ENCODE measurements around the gene DNASE1L1.

DNASE1L1 gene

DNA sequence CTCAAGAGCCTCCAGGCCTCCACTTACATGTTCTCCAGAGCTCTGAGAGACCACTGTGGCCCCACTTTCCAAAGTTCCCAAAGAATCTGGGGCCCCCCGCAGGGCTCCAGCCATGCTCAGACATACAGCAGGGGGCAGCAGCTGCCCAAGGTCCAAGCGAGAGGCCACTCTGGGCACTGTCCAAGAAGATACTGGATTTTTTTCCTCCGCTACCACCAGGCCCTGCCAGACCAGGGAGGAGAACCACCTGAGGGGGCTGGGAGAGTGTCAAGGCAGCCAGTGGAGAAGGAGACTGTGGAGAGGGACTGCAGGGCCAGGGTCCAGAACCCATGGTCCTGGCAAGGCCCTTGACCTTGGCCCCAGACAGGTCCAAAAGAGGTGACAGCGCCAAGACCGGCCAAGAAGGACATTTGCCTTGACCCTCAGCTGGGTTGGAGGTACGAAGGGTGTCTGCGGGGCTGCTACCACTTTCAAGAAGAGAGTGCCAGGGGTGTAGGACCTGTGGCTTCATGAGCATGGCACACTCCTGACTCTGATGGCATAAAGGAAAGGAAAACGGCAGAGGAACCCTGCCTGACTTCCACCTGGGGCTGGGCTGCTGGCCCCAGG is 24.7 kb downstream of the DNASE1L1 start:
- peaks cover 1% of the 10 kb centered on the region for H3K36me3 ChIP-seq (ENCODE audit: control insufficient read depth, insufficient read depth, low read length)
- H3K27me3 ChIP-seq (replicated peaks; ENCODE audit: control insufficient read depth, insufficient read depth, low read length), result no peaks in the 10 kb centered on the region
- TF ChIP-seq, protein P1, sequence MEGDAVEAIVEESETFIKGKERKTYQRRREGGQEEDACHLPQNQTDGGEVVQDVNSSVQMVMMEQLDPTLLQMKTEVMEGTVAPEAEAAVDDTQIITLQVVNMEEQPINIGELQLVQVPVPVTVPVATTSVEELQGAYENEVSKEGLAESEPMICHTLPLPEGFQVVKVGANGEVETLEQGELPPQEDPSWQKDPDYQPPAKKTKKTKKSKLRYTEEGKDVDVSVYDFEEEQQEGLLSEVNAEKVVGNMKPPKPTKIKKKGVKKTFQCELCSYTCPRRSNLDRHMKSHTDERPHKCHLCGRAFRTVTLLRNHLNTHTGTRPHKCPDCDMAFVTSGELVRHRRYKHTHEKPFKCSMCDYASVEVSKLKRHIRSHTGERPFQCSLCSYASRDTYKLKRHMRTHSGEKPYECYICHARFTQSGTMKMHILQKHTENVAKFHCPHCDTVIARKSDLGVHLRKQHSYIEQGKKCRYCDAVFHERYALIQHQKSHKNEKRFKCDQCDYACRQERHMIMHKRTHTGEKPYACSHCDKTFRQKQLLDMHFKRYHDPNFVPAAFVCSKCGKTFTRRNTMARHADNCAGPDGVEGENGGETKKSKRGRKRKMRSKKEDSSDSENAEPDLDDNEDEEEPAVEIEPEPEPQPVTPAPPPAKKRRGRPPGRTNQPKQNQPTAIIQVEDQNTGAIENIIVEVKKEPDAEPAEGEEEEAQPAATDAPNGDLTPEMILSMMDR (IDR thresholded peaks at IDR 0.05; ENCODE audit: insufficient read depth, low read length, poor library complexity, severe bottlenecking), result peak; percentile 26
- no peak overlapping the region for H3K4me3 ChIP-seq (replicated peaks; ENCODE audit: low read depth, low read length)
- DNase-seq (ENCODE audit: extremely low read depth, insufficient read length), result no peak

DNA sequence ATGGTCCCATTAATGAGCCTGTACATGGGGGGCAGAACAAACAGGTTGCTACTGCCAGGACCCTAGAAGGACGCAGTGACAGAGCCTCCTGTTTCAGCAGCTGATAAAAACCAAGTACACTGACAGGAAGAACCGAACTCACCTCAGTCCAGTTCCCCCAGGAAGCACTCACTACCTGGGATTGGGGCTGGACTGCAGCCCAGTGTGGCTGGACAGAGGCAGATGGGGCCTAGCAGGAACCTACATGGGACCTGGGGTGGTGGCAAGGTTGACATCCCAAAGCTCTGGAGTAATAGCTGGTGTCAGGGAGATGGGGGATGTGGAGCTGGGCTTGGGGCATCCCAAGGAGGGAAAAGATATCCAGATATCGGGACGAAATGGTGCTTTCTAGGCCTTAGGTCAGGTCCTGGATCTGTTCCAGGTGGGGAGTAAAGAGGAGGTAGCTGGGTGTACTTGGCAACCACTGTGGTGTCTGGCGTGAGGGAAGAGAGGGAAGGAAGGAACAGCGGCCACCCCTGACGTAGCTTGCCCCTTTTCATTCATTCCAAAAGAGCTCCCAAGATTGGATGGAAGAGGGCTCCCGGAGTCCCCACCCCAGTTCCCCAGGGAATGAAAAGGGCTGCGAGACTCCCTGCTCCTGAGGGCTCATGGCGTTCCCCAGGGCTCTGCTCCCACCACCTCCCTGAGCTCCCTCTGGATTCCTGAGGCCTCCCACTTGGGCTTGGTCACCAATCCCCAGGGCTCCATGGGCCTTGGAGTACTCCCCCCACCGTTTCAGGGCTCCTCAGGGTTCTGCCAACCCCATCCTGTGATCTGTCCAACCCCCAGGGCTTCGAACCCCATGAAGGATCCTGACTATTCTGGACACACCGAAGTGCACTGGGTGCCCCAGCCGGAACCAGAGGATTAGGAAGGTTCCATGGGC is 25.4 kb downstream of the DNASE1L1 start:
- H3K4me3 ChIP-seq (replicated peaks; ENCODE audit: low read depth, low read length), result no peak overlapping the region
- no peaks in the 10 kb centered on the region for H3K27me3 ChIP-seq (replicated peaks; ENCODE audit: control insufficient read depth, insufficient read depth, low read length)
- no peak for DNase-seq (ENCODE audit: extremely low read depth, insufficient read length)
- TF ChIP-seq, protein P1 (IDR thresholded peaks at IDR 0.05; ENCODE audit: insufficient read depth, low read length, poor library complexity, severe bottlenecking), result no peak
- peaks cover 1% of the 10 kb centered on the region for H3K36me3 ChIP-seq (ENCODE audit: control insufficient read depth, insufficient read depth, low read length)

DNA sequence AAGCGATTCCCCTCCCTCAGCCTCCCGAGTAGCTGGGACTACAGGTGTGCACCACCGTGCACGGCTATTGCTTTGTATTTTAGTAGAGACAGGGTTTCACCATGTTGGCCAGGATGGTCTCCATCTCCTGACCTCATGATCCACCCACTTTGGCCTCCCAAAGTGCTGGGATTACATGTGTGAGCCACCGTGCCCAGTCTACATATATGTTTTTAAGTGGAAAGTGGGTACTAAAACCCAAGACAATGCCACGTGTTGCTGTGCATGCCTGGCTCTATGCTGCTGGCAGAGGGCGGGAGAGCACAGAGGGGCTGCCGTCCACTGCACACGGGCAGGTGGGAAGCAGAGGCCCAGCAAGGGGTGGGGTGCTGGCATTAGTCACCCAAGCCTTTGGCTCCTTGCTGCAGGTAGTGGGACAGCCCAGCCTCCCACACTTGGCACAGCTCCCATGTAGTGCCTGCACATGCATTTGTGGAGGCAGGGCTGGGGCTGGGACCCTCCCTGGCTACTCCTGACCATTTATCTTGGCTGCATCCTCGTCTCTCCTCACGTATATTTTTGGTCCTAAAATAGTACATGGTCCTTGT is 26.5 kb downstream of the DNASE1L1 start:
- TF ChIP-seq, protein P1 (IDR thresholded peaks at IDR 0.05; ENCODE audit: insufficient read depth, low read length, poor library complexity, severe bottlenecking), result no peak
- no peak overlapping the region for H3K4me3 ChIP-seq (replicated peaks; ENCODE audit: low read depth, low read length)
- DNase-seq (ENCODE audit: extremely low read depth, insufficient read length), result no peak
- no peaks in the 10 kb centered on the region for H3K27me3 ChIP-seq (replicated peaks; ENCODE audit: control insufficient read depth, insufficient read depth, low read length)
- peaks cover 1% of the 10 kb centered on the region for H3K36me3 ChIP-seq (ENCODE audit: control insufficient read depth, insufficient read depth, low read length)

DNA sequence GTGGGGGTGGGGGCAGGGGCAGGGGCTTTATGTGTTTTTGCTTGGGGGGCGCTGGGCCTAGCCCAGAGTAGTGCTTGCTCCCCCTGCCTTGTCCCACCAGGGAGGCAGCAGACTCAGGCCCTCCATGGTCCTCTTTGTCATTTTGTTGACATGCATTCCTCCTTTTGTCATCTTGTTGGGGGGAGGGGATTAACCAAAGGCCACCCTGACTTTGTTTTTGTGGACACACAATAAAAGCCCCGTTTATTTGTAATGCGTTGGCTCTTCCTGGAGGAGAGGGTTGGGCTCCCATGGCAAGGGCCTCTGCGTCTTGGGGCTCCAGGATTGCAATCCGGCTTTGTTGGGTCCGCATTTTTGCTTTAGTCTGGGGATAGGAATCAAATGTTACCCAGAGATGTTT is 27.8 kb downstream of the DNASE1L1 start:
- Histone ChIP-seq H3K36me3 (ENCODE audit: control insufficient read depth, insufficient read depth, low read length) (peaks cover 1% of the 10 kb centered on the region), H3K27me3 (replicated peaks; ENCODE audit: control insufficient read depth, insufficient read depth, low read length) (no peaks in the 10 kb centered on the region), H3K4me3 (replicated peaks; ENCODE audit: low read depth, low read length) (no peak overlapping the region)
- TF ChIP-seq, protein P1 (IDR thresholded peaks at IDR 0.05; ENCODE audit: insufficient read depth, low read length, poor library complexity, severe bottlenecking), result no peak
- DNase-seq (ENCODE audit: extremely low read depth, insufficient read length), result no peak

DNA sequence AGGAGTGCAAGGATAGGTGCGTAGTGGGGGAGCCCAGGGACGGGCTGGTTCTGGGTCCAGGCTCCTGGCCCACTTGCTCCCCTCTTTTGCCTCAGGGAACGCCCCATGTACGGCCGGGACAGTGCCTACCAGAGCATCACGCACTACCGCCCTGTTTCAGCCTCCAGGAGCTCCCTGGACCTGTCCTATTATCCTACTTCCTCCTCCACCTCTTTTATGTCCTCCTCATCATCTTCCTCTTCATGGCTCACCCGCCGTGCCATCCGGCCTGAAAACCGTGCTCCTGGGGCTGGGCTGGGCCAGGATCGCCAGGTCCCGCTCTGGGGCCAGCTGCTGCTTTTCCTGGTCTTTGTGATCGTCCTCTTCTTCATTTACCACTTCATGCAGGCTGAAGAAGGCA is 28.3 kb downstream of the DNASE1L1 start:
- TF ChIP-seq, protein P1 (IDR thresholded peaks at IDR 0.05; ENCODE audit: insufficient read depth, low read length, poor library complexity, severe bottlenecking), result no peak
- DNase-seq (ENCODE audit: extremely low read depth, insufficient read length), result no peak
- Histone ChIP-seq H3K4me3 (replicated peaks; ENCODE audit: low read depth, low read length) (peak overlapping the region; percentile 78), H3K27me3 (replicated peaks; ENCODE audit: control insufficient read depth, insufficient read depth, low read length) (no peaks in the 10 kb centered on the region), H3K36me3 (ENCODE audit: control insufficient read depth, insufficient read depth, low read length) (peaks cover 1% of the 10 kb centered on the region)

Data from GM06990 (cell line).